Coronary artery (tissue), 2 donors: ENCODE measurements around the gene SIPA1L3.
"Not testable (repeated sequence)": the region's sequence is repeated elsewhere in the genome, so short reads cannot be mapped to it uniquely, and the experiment has no call there.

Experiments used
- DNase-seq: peaks from one replicate; pipeline ENCODE4 v3.0.0-alpha.2; 2017; ENCODE audit warnings: low spot score
- H3K27ac ChIP-seq, 2 donors: fragments of 200-600 bp; sonication (generic); one replicate each; pipeline ENCODE4 v1.5.1; 2016 to 2019
- H3K4me3 ChIP-seq: fragments of 200-600 bp; sonication (generic); 2 replicates; pipeline ENCODE4 v1.5.1; 2016; ENCODE audit warnings: mild to moderate bottlenecking, moderate library complexity
- TF ChIP-seq, protein P1 (sequence below): fragments of 200-600 bp; sonication (generic); IDR thresholded peaks from one replicate; pipeline ENCODE4 v1.5.1; 2019; ENCODE audit warnings: antibody characterized with exemption

The SIPA1L3 gene

DNA sequence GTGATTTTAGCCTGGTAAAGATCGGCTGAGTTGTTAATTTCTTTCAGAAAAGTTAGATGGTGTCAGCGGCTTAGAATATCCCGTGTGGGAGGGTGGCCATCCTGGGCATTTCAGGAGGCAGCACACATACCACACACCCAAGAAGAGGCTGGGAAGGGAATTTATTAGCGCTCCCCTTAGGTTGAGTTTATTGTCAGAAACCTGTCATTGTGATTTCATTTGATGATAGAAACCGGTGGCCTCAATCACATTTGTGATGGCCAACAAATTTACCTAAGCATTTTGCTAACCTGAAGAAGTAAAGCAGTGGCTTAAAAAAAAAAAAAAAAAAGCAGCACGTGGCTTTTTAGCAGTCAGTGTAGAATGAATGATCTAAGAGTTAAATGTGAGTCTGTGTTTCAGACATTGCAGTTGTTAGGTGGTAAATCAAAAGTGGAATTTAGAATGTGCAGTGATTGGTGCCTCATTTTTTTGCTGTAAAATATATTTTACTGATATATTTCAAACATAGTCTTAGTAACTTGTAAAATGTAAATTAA is 2.7 kb downstream of the SIPA1L3 start:
- TF ChIP-seq, protein P1, sequence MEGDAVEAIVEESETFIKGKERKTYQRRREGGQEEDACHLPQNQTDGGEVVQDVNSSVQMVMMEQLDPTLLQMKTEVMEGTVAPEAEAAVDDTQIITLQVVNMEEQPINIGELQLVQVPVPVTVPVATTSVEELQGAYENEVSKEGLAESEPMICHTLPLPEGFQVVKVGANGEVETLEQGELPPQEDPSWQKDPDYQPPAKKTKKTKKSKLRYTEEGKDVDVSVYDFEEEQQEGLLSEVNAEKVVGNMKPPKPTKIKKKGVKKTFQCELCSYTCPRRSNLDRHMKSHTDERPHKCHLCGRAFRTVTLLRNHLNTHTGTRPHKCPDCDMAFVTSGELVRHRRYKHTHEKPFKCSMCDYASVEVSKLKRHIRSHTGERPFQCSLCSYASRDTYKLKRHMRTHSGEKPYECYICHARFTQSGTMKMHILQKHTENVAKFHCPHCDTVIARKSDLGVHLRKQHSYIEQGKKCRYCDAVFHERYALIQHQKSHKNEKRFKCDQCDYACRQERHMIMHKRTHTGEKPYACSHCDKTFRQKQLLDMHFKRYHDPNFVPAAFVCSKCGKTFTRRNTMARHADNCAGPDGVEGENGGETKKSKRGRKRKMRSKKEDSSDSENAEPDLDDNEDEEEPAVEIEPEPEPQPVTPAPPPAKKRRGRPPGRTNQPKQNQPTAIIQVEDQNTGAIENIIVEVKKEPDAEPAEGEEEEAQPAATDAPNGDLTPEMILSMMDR = no peak
- DNase-seq = no peak
- no peak overlapping the region for H3K27ac ChIP-seq
- H3K4me3 ChIP-seq = no peak overlapping the region

DNA sequence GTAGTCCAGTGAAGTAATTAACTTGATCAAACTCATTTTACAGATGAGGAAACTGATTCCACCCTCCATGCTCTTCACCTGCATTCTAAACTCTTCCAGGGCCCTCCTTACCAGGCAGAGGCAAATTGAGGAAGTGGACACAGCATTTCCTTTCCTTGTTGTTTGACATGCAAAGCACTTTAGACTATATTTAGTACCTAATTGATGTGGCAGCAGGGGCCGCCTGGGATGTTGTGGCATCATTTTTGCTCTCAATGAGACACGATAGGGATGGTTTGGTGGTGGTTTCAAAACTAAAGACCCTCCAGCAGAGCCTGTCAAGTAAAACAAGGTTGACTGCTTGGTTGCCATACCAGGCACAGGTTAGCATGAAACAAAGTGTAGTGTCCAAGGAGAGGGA is 7.9 kb downstream of the SIPA1L3 start:
- H3K4me3 ChIP-seq = no peak overlapping the region
- TF ChIP-seq, protein P1 = no peak
- DNase-seq = no peak
- H3K27ac ChIP-seq = no peak overlapping the region

DNA sequence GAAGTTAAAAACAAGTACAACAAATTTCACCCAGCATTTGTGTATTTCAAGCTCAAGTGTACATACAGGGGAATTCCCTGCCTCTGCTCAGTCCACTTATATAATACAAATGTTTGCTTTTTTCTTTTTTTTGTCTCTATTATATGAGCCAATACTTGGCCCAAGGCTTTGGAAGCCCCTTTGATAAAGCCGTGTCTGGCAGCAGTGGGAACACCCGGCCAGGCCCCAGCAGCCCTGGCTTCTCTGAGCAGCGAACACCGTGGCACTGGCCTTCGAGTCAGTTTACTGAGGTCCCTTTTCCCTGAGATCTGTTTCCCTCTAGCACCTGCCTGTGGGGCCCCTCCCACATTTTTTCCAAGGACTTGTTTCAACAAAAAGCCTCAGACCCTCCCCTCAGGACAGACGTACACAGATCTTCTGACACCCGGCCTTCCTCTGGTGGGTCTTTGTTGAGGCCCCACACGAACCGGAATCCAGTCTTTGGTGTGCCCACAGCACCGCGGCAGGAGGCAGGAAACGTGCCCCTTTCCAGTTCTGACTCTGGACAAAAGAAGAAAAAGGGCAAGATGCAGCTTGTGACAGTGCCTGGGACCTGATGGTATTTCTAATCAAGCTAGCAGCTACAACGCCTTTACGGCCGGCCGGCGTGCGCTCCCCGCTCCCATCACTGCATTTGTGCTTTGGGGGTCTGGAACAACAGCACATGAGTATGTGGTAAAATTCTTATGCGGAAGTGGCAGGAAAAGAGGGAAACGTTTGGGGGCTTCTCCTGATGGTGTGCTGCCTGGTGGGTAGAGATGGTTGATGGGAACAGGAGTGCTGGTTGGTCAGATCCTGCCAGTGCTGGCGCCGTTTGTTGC is 13.8 kb downstream of the SIPA1L3 start:
- H3K27ac ChIP-seq = no peak overlapping the region
- H3K4me3 ChIP-seq = no peak overlapping the region
- TF ChIP-seq, protein P1 = no peak
- no peak for DNase-seq

DNA sequence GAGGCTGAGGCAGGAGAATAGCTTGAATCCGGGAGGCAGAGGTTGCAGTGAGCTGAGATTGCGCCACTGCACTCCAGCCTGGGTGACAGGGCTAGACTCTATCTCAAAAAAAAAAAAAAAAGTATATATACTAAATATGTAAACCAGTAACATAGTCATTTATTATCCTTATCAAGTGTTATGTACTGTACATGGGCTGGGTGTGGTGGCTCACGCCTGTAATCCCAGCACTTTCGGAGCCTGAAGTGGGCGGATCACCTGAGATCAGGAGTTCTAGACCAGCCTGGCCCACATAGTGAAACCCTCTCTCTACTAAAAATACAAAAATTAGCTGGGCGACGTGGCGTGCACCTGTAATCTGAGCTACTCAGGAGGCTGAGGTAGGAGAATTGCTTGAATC is 17.6 kb downstream of the SIPA1L3 start:
- not testable (repeated sequence) for H3K4me3 ChIP-seq, H3K27ac ChIP-seq, DNase-seq

DNA sequence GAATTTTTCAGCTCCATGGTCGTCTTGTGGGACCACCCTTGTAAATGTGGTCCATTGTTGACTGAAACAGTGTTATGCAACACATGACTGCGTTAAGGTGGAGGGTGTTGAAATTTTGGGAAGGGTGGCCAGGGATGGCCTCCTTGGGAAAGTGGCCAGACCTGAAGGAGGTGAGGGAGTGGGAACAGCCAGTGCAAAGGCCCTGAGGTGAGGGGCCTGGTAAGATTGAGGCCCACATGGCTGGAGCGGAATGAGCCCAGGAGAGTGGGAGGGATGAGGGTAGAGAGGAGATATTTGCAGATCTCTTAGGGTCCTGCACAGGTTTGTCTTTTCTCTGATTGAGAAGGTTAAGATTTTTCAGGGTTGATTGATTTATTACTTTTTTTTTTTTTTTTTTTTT is 18.2 kb downstream of the SIPA1L3 start:
- no peak overlapping the region for H3K4me3 ChIP-seq
- H3K27ac ChIP-seq = no peak overlapping the region
- TF ChIP-seq, protein P1 = no peak
- DNase-seq = no peak

DNA sequence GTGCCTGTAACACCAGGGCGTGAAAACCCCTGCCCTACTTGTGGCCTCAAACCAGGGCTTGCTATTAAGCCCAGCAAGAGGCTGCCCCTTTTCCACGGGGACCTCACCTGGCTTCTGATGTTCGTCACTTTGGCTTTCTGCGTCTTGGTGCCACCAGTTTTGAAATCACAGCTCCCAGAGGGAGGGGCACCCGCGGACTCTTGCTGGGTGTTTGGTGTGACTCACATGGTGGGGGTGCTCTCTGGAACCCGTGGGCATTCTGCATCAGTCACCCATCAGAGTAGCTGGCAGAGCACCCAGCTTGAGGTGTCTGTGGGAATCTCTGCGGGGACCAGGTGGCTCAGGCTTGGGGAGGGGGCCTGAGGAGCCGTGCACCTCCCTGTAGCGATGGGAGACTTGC is 19.2 kb downstream of the SIPA1L3 start:
- no peak overlapping the region for H3K4me3 ChIP-seq
- H3K27ac ChIP-seq = no peak overlapping the region
- no peak for DNase-seq
- TF ChIP-seq, protein P1 = no peak

DNA sequence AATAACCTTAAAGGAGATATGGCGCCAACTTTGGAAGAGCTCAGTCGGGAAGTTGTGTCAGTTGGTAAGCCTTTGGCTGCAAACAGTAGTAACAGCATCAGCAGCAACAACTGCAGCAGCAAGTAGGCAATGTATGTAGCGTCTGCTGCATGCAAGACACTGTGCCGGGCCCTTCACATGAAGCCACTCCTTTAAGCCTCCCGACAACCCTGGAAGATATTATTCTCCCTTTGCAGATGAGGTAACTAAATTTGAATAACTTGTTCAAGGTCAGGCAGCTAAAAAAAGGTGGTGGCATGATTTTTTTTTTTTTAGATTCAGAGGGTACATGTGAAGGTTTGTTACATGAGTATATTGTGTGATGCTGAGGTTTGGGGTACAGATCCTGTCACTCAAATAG is 19.7 kb downstream of the SIPA1L3 start:
- no peak for DNase-seq
- Histone ChIP-seq H3K4me3 (no peak overlapping the region), H3K27ac (no peak overlapping the region)
- TF ChIP-seq, protein P1 = no peak
